ENCODE results near the gene DIAPH2. TPM values are rescaled to one million over a fixed set of nuclear protein-coding genes. Genes with fewer than 3 reads are reported as not detected.
"Not testable (repeated sequence)": the region's sequence is repeated elsewhere in the genome, so short reads cannot be mapped to it uniquely, and the experiment has no call there.

DIAPH2 gene
- total RNA-seq, 2 donors from 2014 or later: 15.2 to 23.3 TPM

GRCh38 chrX:97405031-97405660, 720.5 kb downstream of the DIAPH2 start:
- no peak for ATAC-seq
- 81 to 84% methylated on average over 4 of the region's 4 CpGs for WGBS, 2 donors

DNA sequence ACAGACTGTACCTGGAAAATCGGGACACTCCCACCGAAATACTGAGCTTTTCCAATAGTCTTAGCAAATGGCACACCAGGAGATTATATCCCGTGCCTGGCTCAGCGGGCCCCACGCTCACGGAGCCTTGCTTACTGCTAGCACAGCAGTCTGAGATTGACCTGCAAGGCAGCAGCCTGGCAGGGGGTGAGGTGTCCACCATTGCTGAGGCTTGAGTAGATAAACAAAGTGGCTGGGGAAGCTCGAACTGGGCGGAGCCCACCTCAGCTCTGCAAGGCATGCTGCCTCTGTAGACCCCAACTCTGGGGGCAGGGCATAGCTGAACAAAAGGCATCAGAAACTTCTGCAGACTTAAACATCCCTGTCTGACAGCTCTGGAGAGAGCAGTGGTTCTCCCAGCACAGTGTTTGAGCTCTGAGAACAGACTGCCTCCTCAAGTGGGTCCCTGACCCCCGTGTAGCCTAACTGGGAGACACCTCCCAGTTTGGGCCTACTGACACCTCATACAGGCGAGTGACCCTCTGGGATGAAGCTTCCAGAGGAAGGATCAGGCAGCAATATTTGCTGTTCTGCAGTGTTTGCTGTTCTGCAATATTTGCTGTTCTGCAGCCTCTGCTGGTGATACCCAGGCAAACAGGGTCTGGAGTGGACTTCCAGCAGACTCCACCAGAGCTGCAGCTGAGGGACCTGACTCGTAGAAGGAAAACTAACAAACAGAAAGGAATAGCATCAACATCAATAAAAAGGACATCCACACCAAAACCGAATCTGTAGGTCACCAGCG, 725.2 kb downstream of the DIAPH2 start:
- DNase-seq; H3K27me3 ChIP-seq; H3K4me3 ChIP-seq; ATAC-seq; H3K9me3 ChIP-seq; H3K36me3 ChIP-seq (replicated peaks in 1 of 2; ENCODE audit: insufficient read depth in 1 of 2, low read depth in 2 of 2); intact Hi-C loops (cut with DNase I); H3K4me1 ChIP-seq; H3K27ac ChIP-seq: not testable (repeated sequence)
- WGBS, 2 donors: 100% methylated on average over 4 to 6 of the region's 13 CpGs

More at GRCh38 chrX:97405031-97405660, 720.5 kb downstream of the DIAPH2 start:
- no peaks in the 10 kb centered on the region for H3K36me3 ChIP-seq (replicated peaks in 1 of 2; ENCODE audit: insufficient read depth in 1 of 2, low read depth in 2 of 2)
- H3K4me1 ChIP-seq: no peaks in the 10 kb centered on the region
- no peak overlapping the region for H3K4me3 ChIP-seq
- no peak for DNase-seq
- no peak overlapping the region for H3K27ac ChIP-seq
- TF ChIP-seq CTCF (IDR thresholded peaks at IDR 0.05): no peak
- TF ChIP-seq POLR2A (IDR thresholded peaks at IDR 0.05): no peak
- H3K9me3 ChIP-seq: no peaks in the 10 kb centered on the region
- H3K27me3 ChIP-seq: no peaks in the 10 kb centered on the region
- intact Hi-C loops (cut with DNase I): no loop called here

GRCh38 chrX:97416461-97416860, 731.8 kb downstream of the DIAPH2 start:
- DNase-seq (no peak), ATAC-seq (no peak)
- H3K27ac ChIP-seq: no peak overlapping the region
- intact Hi-C loops (cut with DNase I): no loop called here
- TF ChIP-seq CTCF (IDR thresholded peaks at IDR 0.05) (no peak), POLR2A (IDR thresholded peaks at IDR 0.05) (no peak)
- H3K27me3 ChIP-seq: no peaks in the 10 kb centered on the region
- H3K36me3 ChIP-seq (replicated peaks in 1 of 2; ENCODE audit: insufficient read depth in 1 of 2, low read depth in 2 of 2): no peaks in the 10 kb centered on the region
- H3K4me1 ChIP-seq: no peaks in the 10 kb centered on the region
- 91 to 100% methylated on average over 1 of the region's 1 CpG for WGBS, 2 donors
- no peaks in the 10 kb centered on the region for H3K9me3 ChIP-seq
- H3K4me3 ChIP-seq: no peak overlapping the region

GRCh38 chrX:97429101-97429500, 744.5 kb downstream of the DIAPH2 start:
- Histone ChIP-seq H3K27ac (no peak overlapping the region), H3K9me3 (no peaks in the 10 kb centered on the region), H3K4me1 (no peaks in the 10 kb centered on the region), H3K36me3 (replicated peaks in 1 of 2; ENCODE audit: insufficient read depth in 1 of 2, low read depth in 2 of 2) (no peaks in the 10 kb centered on the region), H3K4me3 (no peak overlapping the region), H3K27me3 (no peaks in the 10 kb centered on the region)
- TF ChIP-seq CTCF (IDR thresholded peaks at IDR 0.05): no peak
- no peak for TF ChIP-seq POLR2A (IDR thresholded peaks at IDR 0.05)
- ATAC-seq (no peak), DNase-seq (no peak)
- intact Hi-C loops (cut with DNase I): no loop called here
- WGBS, 2 donors: 97 to 98% methylated on average over 5 of the region's 5 CpGs

DNA sequence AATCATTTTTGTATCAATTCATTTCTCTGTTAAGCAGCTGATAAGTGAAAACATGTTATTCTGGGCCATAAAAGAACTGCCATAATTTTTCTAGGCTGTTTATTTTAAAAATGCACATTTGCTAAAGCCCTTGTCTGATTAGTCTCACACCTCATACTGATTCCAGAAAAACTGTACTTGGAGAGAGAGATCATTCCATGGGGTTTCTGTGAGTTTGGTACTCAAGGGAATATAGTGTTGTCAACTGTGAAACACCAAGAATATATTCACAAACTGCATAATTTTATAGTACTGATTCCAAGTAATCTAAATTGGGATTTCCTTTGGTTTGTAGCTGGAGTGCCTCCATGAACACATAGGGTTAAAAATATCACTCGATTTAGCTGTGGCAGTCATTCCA, 746.6 kb downstream of the DIAPH2 start:
- WGBS, 2 donors: 29 to 85% methylated on average over 1 of the region's 1 CpG
- ATAC-seq (no peak), DNase-seq (no peak)
- Histone ChIP-seq H3K36me3 (replicated peaks in 1 of 2; ENCODE audit: insufficient read depth in 1 of 2, low read depth in 2 of 2) (no peaks in the 10 kb centered on the region), H3K4me3 (no peak overlapping the region), H3K27ac (no peak overlapping the region), H3K9me3 (no peaks in the 10 kb centered on the region), H3K4me1 (no peaks in the 10 kb centered on the region), H3K27me3 (no peaks in the 10 kb centered on the region)
- intact Hi-C loops (cut with DNase I): no loop called here
- TF ChIP-seq POLR2A (IDR thresholded peaks at IDR 0.05): no peak
- no peak for TF ChIP-seq CTCF (IDR thresholded peaks at IDR 0.05)

Data from body of pancreas (tissue), 4 donors.